Measurements from ENCODE around the gene TARBP1. TPM values are rescaled to one million over a fixed set of nuclear protein-coding genes. Genes with fewer than 3 reads are reported as not detected.

TARBP1 gene
- total RNA-seq, 1 experiment from 2014 or later, result 38.1 TPM

DNA sequence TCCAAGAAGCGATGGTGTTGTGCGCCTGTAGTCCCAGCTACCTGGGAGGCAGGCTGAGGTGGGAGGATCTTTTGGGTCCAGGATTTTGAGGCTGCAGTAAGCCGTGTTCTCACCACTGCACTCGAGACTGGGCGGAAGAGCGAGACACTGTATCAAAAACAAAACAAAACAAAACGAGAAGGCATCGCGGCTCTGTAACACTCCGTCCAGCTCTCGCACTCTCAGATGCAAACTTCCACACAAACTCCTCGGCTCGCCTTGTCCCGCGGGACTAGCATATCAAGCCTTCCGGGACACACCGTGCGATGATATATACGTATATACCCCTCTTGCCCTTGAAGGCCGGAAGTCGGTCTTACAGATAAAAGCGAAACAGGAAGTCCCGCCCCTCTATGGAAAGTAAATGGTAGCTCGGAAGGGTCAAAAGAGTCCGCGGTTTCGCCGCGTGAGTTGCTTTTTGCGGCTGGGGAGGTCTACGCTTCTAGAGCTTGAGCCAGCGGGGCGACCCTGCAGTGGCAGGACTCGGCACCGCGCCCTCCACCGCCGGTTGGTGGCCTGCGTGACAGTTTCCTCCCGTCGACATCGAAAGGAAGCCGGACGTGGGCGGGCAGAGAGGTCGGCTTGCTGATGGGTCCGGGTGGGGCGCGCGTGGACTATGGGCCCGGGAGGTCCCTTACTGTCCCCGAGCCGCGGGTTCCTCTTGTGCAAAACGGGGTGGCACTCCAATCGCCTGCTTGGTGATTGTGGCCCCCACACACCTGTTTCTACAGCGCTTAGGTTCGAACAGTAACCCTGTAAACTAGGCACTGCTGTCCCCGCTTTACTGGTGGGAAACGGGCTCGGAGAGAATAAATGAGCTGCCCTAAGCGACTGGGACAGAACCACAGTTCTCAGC is 105.7 kb downstream of the TARBP1 start, which contains the start of gene COA6:
Gene COA6, plus strand, starts transcription at position 393 of the 895 bp plus-strand sequence. Its CDS starts 11 bp downstream, at position 404.
- no peaks in the 10 kb centered on the region for H3K27me3 Mint-ChIP-seq (ENCODE audit: unreplicated experiment)
- H3K4me1 Mint-ChIP-seq (ENCODE audit: low read depth, unreplicated experiment), result peaks cover 16% of the 10 kb centered on the region
- no peak for TF ChIP-seq CTCF (IDR thresholded peaks at IDR 0.05; ENCODE audit: unreplicated experiment)
- peak; percentile 89 for DNase-seq
- H3K9me3 Mint-ChIP-seq (ENCODE audit: low read depth, unreplicated experiment), result no peaks in the 10 kb centered on the region
- TSS peak; percentile 98 for BruUV-seq (replicated peaks)
- H3K27ac Mint-ChIP-seq (ENCODE audit: unreplicated experiment), result peak within 1 kb of the TSS; percentile 99
- intact Hi-C loops (cut with micrococcal nuclease; ENCODE audit: unreplicated experiment), result no loop called here
- H3K4me3 Mint-ChIP-seq (ENCODE audit: low read depth, unreplicated experiment), result peak within 1 kb of the TSS; percentile 98
- peaks cover 39% of the 10 kb centered on the region for H3K36me3 Mint-ChIP-seq (ENCODE audit: insufficient read depth, unreplicated experiment)
- CTCF ChIA-PET, result interaction anchor here (0.6 to 1.5 kb wide), 6 partner anchors 15 to 1131 kb away, joined by 3 to 4 read pairs (median 3); partner anchors contain the start of gene B3GALNT2

GRCh38 chr1:234372011-234372757 is 106.8 kb downstream of the TARBP1 start:
- peaks cover 16% of the 10 kb centered on the region for H3K4me1 Mint-ChIP-seq (ENCODE audit: low read depth, unreplicated experiment)
- no peaks in the 10 kb centered on the region for H3K27me3 Mint-ChIP-seq (ENCODE audit: unreplicated experiment)
- H3K27ac Mint-ChIP-seq (ENCODE audit: unreplicated experiment), result peak overlapping the region; percentile 99
- TF ChIP-seq CTCF (IDR thresholded peaks at IDR 0.05; ENCODE audit: unreplicated experiment), result no peak
- no TSS peak for BruUV-seq (replicated peaks)
- intact Hi-C loops (cut with micrococcal nuclease; ENCODE audit: unreplicated experiment), result no loop called here
- no peaks in the 10 kb centered on the region for H3K9me3 Mint-ChIP-seq (ENCODE audit: low read depth, unreplicated experiment)
- no peak for DNase-seq
- CTCF ChIA-PET, result interaction anchor here (0.6 to 1.5 kb wide), 3 partner anchors 14 to 1132 kb away, joined by 3 read pairs; partner anchors contain the start of gene B3GALNT2
- peaks cover 36% of the 10 kb centered on the region for H3K36me3 Mint-ChIP-seq (ENCODE audit: insufficient read depth, unreplicated experiment)
- H3K4me3 Mint-ChIP-seq (ENCODE audit: low read depth, unreplicated experiment), result peak overlapping the region; percentile 98

DNA sequence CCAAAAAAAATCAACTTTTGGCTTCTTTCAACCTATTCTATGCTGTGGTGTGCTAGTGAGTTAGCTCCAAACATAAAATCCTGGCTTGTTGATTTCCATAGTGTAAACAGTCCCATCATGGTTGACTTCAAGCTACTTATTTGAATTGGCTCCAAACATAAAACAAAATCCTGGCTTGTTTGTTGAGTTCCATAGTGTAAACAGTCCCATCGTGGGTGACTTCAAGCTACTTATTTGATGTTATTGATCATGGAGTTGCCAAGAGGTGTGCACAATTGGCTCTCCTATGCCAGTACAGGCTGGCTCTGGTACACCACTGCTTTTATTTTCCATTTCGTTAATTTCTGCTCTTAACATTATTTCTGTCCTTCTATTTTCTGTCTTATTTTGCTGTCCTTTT is 107.6 kb downstream of the TARBP1 start:
- TF ChIP-seq CTCF (IDR thresholded peaks at IDR 0.05; ENCODE audit: unreplicated experiment), result no peak
- no TSS peak for BruUV-seq (replicated peaks)
- Mint-ChIP-seq H3K27me3 (ENCODE audit: unreplicated experiment) (no peaks in the 10 kb centered on the region), H3K27ac (ENCODE audit: unreplicated experiment) (no peak overlapping the region), H3K9me3 (ENCODE audit: low read depth, unreplicated experiment) (no peaks in the 10 kb centered on the region), H3K36me3 (ENCODE audit: insufficient read depth, unreplicated experiment) (peaks cover 28% of the 10 kb centered on the region), H3K4me1 (ENCODE audit: low read depth, unreplicated experiment) (peaks cover 13% of the 10 kb centered on the region), H3K4me3 (ENCODE audit: low read depth, unreplicated experiment) (no peak overlapping the region)
- CTCF ChIA-PET, result no interaction called here
- no peak for DNase-seq
- intact Hi-C loops (cut with micrococcal nuclease; ENCODE audit: unreplicated experiment), result no loop called here

DNA sequence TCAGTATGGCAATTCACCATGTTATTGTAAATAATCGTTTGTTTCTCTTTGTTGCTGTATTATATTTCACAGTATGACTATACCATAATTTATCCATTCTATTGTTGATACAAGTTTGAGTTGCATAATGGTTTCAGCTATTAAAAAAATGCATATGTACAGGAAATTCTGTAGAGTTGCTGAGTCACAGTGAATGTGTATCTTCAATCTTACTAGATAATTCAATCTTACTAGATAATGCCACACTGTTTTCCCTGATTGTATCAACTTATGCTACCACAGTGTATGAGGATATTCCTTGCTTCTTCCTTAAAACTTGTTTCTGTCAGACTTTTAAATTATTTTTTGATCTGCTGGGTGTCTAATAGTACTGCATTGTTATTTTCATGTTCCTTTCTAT is 109.2 kb downstream of the TARBP1 start:
- H3K27ac Mint-ChIP-seq (ENCODE audit: unreplicated experiment), result no peak overlapping the region
- intact Hi-C loops (cut with micrococcal nuclease; ENCODE audit: unreplicated experiment), result no loop called here
- DNase-seq, result no peak
- H3K36me3 Mint-ChIP-seq (ENCODE audit: insufficient read depth, unreplicated experiment), result peaks cover 23% of the 10 kb centered on the region
- H3K4me3 Mint-ChIP-seq (ENCODE audit: low read depth, unreplicated experiment), result no peak overlapping the region
- no TSS peak for BruUV-seq (replicated peaks)
- H3K27me3 Mint-ChIP-seq (ENCODE audit: unreplicated experiment), result no peaks in the 10 kb centered on the region
- peaks cover 6% of the 10 kb centered on the region for H3K4me1 Mint-ChIP-seq (ENCODE audit: low read depth, unreplicated experiment)
- CTCF ChIA-PET, result no interaction called here
- TF ChIP-seq CTCF (IDR thresholded peaks at IDR 0.05; ENCODE audit: unreplicated experiment), result no peak
- H3K9me3 Mint-ChIP-seq (ENCODE audit: low read depth, unreplicated experiment), result no peaks in the 10 kb centered on the region
